ENCODE measurements around the gene SETX. TPM values are rescaled to one million over a fixed set of nuclear protein-coding genes. Genes with fewer than 3 reads are reported as not detected.

SETX gene
- total and polyA plus RNA-seq, 12 donors: 16.9 to 35.1 (median 27.4) TPM

GRCh38 chr9:132249690-132250089 lies 105.1 kb downstream of the SETX start:
- ATAC-seq (no peak), DNase-seq (no peak)
- no peak for TF ChIP-seq CTCF (IDR thresholded peaks at IDR 0.05)
- peaks cover 0 to 14% (median 0%) of the 10 kb centered on the region in 11 donors for H3K9me3 ChIP-seq
- H3K36me3 ChIP-seq: no peaks in the 10 kb centered on the region
- intact Hi-C loops (cut with DNase I): loop anchor here in 5 of 10 donors (1.0 to 5.0 kb wide), 2 partner anchors 487 to 488 kb away; no protein-coding TSS in a partner anchor
- no peak overlapping the region for H3K4me3 ChIP-seq
- WGBS, 2 donors: 90 to 92% methylated on average over 8 of the region's 8 CpGs
- no peak overlapping the region for H3K27ac ChIP-seq
- H3K27me3 ChIP-seq: peaks cover 0 to 31% (median 14%) of the 10 kb centered on the region in 7 donors
- H3K4me1 ChIP-seq: peaks cover 0 to 19% (median 9%) of the 10 kb centered on the region in 9 donors

- no peaks in the 10 kb centered on the region for H3K36me3 ChIP-seq
- H3K9me3 ChIP-seq: peaks cover 0 to 14% (median 0%) of the 10 kb centered on the region in 11 donors
- WGBS, 2 donors: 46 to 52% methylated on average over 6 of the region's 6 CpGs
- intact Hi-C loops (cut with DNase I): loop anchor here in 1 of 10 donors (1.0 kb wide), 1 partner anchor 488 kb away; no protein-coding TSS in a partner anchor
- no peak for TF ChIP-seq CTCF (IDR thresholded peaks at IDR 0.05)
- H3K27me3 ChIP-seq: peaks cover 0 to 31% (median 14%) of the 10 kb centered on the region in 7 donors
- H3K4me3 ChIP-seq: no peak overlapping the region
- ATAC-seq: peak in 2 of 8 donors; percentile 46 to 54
- DNase-seq: no peak
- H3K4me1 ChIP-seq: peaks cover 0 to 22% (median 9%) of the 10 kb centered on the region in 9 donors
- H3K27ac ChIP-seq: no peak overlapping the region
Observed at GRCh38 chr9:132249123-132249522, 105.7 kb downstream of the SETX start.

GRCh38 chr9:132247942-132248341 lies 106.8 kb downstream of the SETX start:
- Histone ChIP-seq H3K4me1 (peaks cover 0 to 24% (median 9%) of the 10 kb centered on the region in 9 donors), H3K9me3 (peaks cover 0 to 14% (median 0%) of the 10 kb centered on the region in 11 donors), H3K36me3 (no peaks in the 10 kb centered on the region), H3K27me3 (peaks cover 0 to 27% (median 13%) of the 10 kb centered on the region in 7 donors), H3K4me3 (no peak overlapping the region), H3K27ac (no peak overlapping the region)
- intact Hi-C loops (cut with DNase I): no loop called here
- WGBS, 2 donors: 74 to 79% methylated on average over 8 of the region's 8 CpGs
- DNase-seq (no peak), ATAC-seq (no peak)
- TF ChIP-seq CTCF (IDR thresholded peaks at IDR 0.05): no peak

- 87 to 91% methylated on average over 9 of the region's 9 CpGs for WGBS, 2 donors
- intact Hi-C loops (cut with DNase I): no loop called here
- Histone ChIP-seq H3K4me3 (no peak overlapping the region), H3K27me3 (peaks cover 0 to 27% (median 11%) of the 10 kb centered on the region in 7 donors), H3K9me3 (no peaks in the 10 kb centered on the region), H3K27ac (no peak overlapping the region), H3K4me1 (peaks cover 0 to 43% (median 26%) of the 10 kb centered on the region in 9 donors), H3K36me3 (no peaks in the 10 kb centered on the region)
- DNase-seq (no peak), ATAC-seq (no peak)
- no peak for TF ChIP-seq CTCF (IDR thresholded peaks at IDR 0.05)
Observed at GRCh38 chr9:132245465-132245864, 109.3 kb downstream of the SETX start.
